NT2/D1 (cell line): ENCODE results near the gene HOXD4.
A peak's percentile ranks its signal among the peaks of the same experiment; 100 is the strongest.

Source experiments
- DNase-seq: peaks from one replicate; pipeline ENCODE4 v3.0.0-alpha.2; 2011; ENCODE audit warnings: low read depth, low spot score
- H3K27me3 ChIP-seq: 2 replicates; pipeline ENCODE4 v1.6.0; 2011; ENCODE audit warnings: mild to moderate bottlenecking; ENCODE audit not compliant: insufficient read length, insufficient read depth
- H3K36me3 ChIP-seq: 2 replicates; pipeline ENCODE4 v1.6.1; 2011; ENCODE audit warnings: mild to moderate bottlenecking, low read length, mixed read lengths; ENCODE audit not compliant: insufficient read depth, insufficient read length
- H3K4me1 ChIP-seq: 2 replicates; pipeline ENCODE4 v1.5.1; 2011; ENCODE audit not compliant: insufficient read depth, insufficient read length
- H3K4me3 ChIP-seq: 2 replicates; pipeline ENCODE4 v1.5.1; 2011; ENCODE audit warnings: low read depth; ENCODE audit not compliant: insufficient read length
- H3K9ac ChIP-seq: 2 replicates; pipeline ENCODE4 v1.6.0; 2011; ENCODE audit warnings: low read depth; ENCODE audit not compliant: insufficient read length
- H3K9me3 ChIP-seq: 2 replicates; pipeline ENCODE4 v1.5.1; 2011; ENCODE audit warnings: mild to moderate bottlenecking, low read length; ENCODE audit not compliant: insufficient read depth
- SUZ12 ChIP-seq: IDR thresholded peaks from 2 replicates; pipeline ENCODE4 v1.6.1; 2011; ENCODE audit not compliant: insufficient read length, insufficient read depth; ENCODE audit errors: extremely low read depth
- YY1 ChIP-seq: IDR thresholded peaks from 2 replicates; pipeline ENCODE4 v1.6.1; 2011; ENCODE audit not compliant: insufficient read length, insufficient read depth
- ZNF274 ChIP-seq: IDR thresholded peaks from 2 replicates; pipeline ENCODE4 v1.6.1; 2011; ENCODE audit warnings: mild to moderate bottlenecking, low read depth, low read length

Gene HOXD4

GRCh38 chr2:176151442-176152287, at the start of gene HOXD4:
HOXD4 (plus strand) TSS chr2:176151550; CDS start chr2:176151634, 84 bp downstream.
- DNase-seq, result no peak
- no peak within 1 kb of the TSS for H3K9ac ChIP-seq
- no peaks in the 10 kb centered on the region for H3K36me3 ChIP-seq
- peak within 1 kb of the TSS; percentile 11 for H3K4me3 ChIP-seq
- H3K27me3 ChIP-seq, result peaks cover 99% of the 10 kb centered on the region
- TF ChIP-seq SUZ12 (peak; percentile 23), YY1 (no peak)
- no peaks in the 10 kb centered on the region for H3K9me3 ChIP-seq
- peaks cover 3% of the 10 kb centered on the region for H3K4me1 ChIP-seq

DNA sequence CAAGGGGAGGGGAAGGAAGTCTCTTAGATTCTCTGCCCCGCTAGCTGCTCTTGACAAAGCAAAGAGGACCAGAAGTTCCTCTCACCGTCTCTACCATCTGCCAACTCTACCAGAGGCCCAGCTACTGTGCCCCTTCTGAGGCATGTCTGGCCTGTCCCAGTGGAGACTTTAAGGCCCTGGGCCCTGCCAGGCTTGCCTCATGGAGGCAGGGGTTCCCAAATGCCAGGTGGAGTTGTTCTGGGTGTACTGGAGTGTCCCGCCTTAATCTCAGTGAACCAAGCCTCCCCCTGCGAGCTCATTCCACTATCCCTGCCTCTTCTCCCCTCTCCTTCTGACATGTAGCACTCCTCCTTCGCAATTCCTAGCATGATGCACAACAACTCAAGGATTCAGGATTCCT, 49.5 kb upstream of the HOXD4 start:
- Histone ChIP-seq H3K4me3 (no peak overlapping the region), H3K9ac (no peak overlapping the region), H3K4me1 (peaks cover 19% of the 10 kb centered on the region), H3K9me3 (peaks cover 32% of the 10 kb centered on the region; the same call in 1 of the 2 replicates), H3K36me3 (no peaks in the 10 kb centered on the region), H3K27me3 (peaks cover 86% of the 10 kb centered on the region)
- TF ChIP-seq SUZ12, result no peak
- no peak for TF ChIP-seq YY1
- no peak for TF ChIP-seq ZNF274
- DNase-seq, result no peak

DNA sequence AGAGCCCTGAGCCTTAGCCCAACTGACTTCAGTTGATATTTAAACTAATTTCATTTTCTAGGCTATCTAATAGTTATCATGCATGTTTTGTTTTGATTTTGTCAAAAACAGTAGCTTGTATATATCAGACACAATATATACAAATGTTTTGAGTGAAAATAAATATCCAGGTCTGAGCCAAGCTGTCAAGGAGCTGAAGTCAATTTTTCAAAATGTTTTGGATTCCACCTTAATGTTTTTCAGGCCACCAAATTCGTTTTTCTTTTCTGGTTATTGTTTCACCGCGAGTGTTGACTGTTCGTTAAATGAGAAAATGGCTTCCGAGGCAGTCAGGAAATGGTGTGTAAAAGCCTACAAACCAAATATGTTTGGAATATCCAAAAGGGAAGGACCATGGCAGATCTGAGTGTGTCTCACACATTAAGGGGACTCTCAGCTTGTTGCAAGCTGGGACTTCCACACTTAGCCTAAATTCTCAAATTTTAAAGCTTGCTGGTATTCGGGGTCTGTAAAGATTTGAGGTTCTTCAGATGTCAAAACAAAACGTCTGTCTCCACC, 49.0 kb upstream of the HOXD4 start:
- no peak for DNase-seq
- no peak overlapping the region for H3K9ac ChIP-seq
- peaks cover 92% of the 10 kb centered on the region for H3K27me3 ChIP-seq
- peaks cover 32% of the 10 kb centered on the region; the same call in 1 of the 2 replicates for H3K9me3 ChIP-seq
- TF ChIP-seq SUZ12, result no peak
- TF ChIP-seq YY1, result no peak
- no peak for TF ChIP-seq ZNF274
- H3K36me3 ChIP-seq, result no peaks in the 10 kb centered on the region
- peaks cover 19% of the 10 kb centered on the region for H3K4me1 ChIP-seq
- H3K4me3 ChIP-seq, result no peak overlapping the region

DNA sequence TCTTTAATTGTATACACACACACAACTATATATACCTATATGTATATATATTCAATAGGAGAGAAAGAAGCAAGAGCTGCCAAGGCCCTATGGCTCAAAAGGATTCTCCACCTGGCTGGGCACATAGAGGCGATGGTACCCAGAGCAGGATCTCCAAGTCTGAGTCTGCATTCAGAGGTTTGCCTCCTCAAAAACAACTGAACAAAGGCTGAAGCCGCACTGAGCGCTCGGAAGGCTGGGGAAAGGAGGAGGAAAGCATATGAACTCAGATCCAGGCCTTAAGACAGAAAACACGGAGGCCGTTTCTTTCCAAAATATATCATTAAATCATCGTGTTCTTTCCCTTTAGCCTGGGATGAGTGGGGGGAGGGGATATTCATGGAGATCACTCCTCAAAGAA, 48.2 kb upstream of the HOXD4 start:
- H3K36me3 ChIP-seq, result no peaks in the 10 kb centered on the region
- H3K9ac ChIP-seq, result no peak overlapping the region
- peaks cover 19% of the 10 kb centered on the region for H3K4me1 ChIP-seq
- H3K27me3 ChIP-seq, result peaks cover 98% of the 10 kb centered on the region
- DNase-seq, result no peak
- no peak for TF ChIP-seq ZNF274
- TF ChIP-seq YY1, result no peak
- TF ChIP-seq SUZ12, result no peak
- peaks cover 32% of the 10 kb centered on the region; the same call in 1 of the 2 replicates for H3K9me3 ChIP-seq
- no peak overlapping the region for H3K4me3 ChIP-seq

DNA sequence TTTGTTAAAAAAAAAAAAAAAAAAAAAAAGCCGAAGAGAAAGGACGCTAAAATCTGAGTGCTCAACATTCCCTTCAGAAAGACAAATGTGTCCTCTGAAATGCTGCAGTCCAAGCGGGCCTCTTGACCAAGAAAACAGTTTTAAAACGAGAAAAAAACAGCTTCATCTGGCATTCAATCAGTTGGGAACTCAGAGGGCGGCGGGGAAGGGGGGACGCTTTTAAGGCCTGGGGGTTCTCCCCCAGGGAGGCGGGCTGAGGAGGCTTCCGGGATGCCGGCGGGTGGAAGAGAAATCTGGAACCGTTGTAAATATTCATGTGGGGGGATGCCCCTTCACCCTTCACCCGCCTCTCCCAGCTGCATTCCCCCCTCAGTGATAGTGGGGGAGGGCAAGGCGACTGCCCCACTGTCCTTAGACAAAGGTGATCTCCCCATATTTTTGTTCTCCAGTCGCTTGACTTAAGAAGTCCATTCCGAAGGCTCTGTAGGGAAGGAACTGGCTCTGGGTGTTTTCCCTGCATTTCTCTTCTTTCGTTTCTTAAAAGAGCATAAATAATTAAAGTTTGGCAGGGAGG, 47.5 kb upstream of the HOXD4 start:
- H3K4me1 ChIP-seq, result peaks cover 18% of the 10 kb centered on the region
- peaks cover 31% of the 10 kb centered on the region; the same call in 1 of the 2 replicates for H3K9me3 ChIP-seq
- no peak overlapping the region for H3K4me3 ChIP-seq
- H3K36me3 ChIP-seq, result no peaks in the 10 kb centered on the region
- TF ChIP-seq SUZ12 (no peak), ZNF274 (no peak), YY1 (no peak)
- no peak overlapping the region for H3K9ac ChIP-seq
- no peak for DNase-seq
- peaks cover 98% of the 10 kb centered on the region for H3K27me3 ChIP-seq

- Histone ChIP-seq H3K9me3 (peaks cover 25% of the 10 kb centered on the region; the same call in 1 of the 2 replicates), H3K4me3 (peak overlapping the region; percentile 41), H3K9ac (peak overlapping the region; percentile 57), H3K4me1 (peaks cover 16% of the 10 kb centered on the region), H3K27me3 (peaks cover 98% of the 10 kb centered on the region), H3K36me3 (no peaks in the 10 kb centered on the region)
- peak; percentile 41 for TF ChIP-seq SUZ12
- no peak for TF ChIP-seq YY1
- no peak for DNase-seq
Observed at GRCh38 chr2:176104316-176105077, 46.9 kb upstream of the HOXD4 start.
